ENCODE results near the gene BHMT. TPM values are rescaled to one million over a fixed set of nuclear protein-coding genes. Genes with fewer than 3 reads are reported as not detected.

BHMT gene
- total and polyA plus RNA-seq, 10 of the 15 experiments (the other 5 are each of a cell fraction or from before 2014, with no cell fraction given): 0.44 TPM; not detected in 9

GRCh38 chr5:79109527-79110492, 1.8 kb upstream of the BHMT start:
- H3K4me2 ChIP-seq (ENCODE audit: control insufficient read depth, insufficient read depth): no peak overlapping the region
- peak; percentile 75 for ATAC-seq

More at GRCh38 chr5:79109527-79110492, 1.8 kb upstream of the BHMT start:
- H3K4me3 ChIP-seq: no peak overlapping the region
- H3K27me3 ChIP-seq (replicated peaks in 1 of 2; ENCODE audit: control insufficient read depth in 2 of 2, insufficient read depth in 2 of 2, low read length in 1 of 2): peaks cover 4 to 8% of the 10 kb centered on the region in 2 experiments
- TF ChIP-seq CBFB (IDR thresholded peaks at IDR 0.05; ENCODE audit: low read depth) (no peak), SMC3 (IDR thresholded peaks at IDR 0.05; ENCODE audit: borderline replicate concordance, low read length) (peak; percentile 53; the same call in 1 of the 2 replicates), RAD51 (IDR thresholded peaks at IDR 0.05) (no peak), CTCF (IDR thresholded peaks at IDR 0.05 in 2 of 3, conservative IDR thresholded peaks at IDR 0.05 in 1 of 3; ENCODE audit: control insufficient read depth in 2 of 3, extremely low read depth in 1 of 3, insufficient read depth in 1 of 3, low read depth in 3 of 3, low read length in 3 of 3) (peak; percentile 55 to 68 (median 68)), JUNB (IDR thresholded peaks at IDR 0.05) (no peak), CBX3 (IDR thresholded peaks at IDR 0.05; ENCODE audit: borderline replicate concordance, low read depth) (no peak), RAD21 (IDR thresholded peaks at IDR 0.05; ENCODE audit: insufficient read depth, low read depth, low read length) (peak; percentile 41)
- ChIA-PET CTCF (interaction anchor here (1.0 to 5.7 kb wide), 3 partner anchors 88 to 209 kb away, joined by 3 to 84 read pairs (median 3); no protein-coding TSS in a partner anchor), RAD21 (ENCODE audit: unreplicated experiment) (interaction anchor here (1.2 kb wide), 1 partner anchor 85 kb away, joined by 3 read pairs; no protein-coding TSS in a partner anchor), SMC1A (ENCODE audit: uncharacterized antibody, unreplicated experiment) (interaction anchor here (0.6 to 5.7 kb wide), 3 partner anchors 85 to 210 kb away, joined by 3 to 30 read pairs (median 5); no protein-coding TSS in a partner anchor), POLR2A (interaction anchor here (0.6 kb wide), 1 partner anchor 11 kb away, joined by 4 read pairs; no protein-coding TSS in a partner anchor)
- in situ Hi-C loops (cut with MboI) (no loop called here), intact Hi-C loops (cut with micrococcal nuclease; ENCODE audit: unreplicated experiment) (loop anchor here (1.0 kb wide), 1 partner anchor 85 kb away; no protein-coding TSS in a partner anchor)
- H3K27ac ChIP-seq (ENCODE audit: control insufficient read depth, insufficient read depth): no peak overlapping the region
- DNase-seq (ENCODE audit: low read depth, low spot score) (no peak), FAIRE-seq (no peak)
- no peaks in the 10 kb centered on the region for H3K9me3 ChIP-seq (replicated peaks; ENCODE audit: control insufficient read depth, insufficient read depth, low read length)
- no peak overlapping the region for H3K9ac ChIP-seq (ENCODE audit: control insufficient read depth, insufficient read depth, low read length)
- no TSS peak for BruUV-seq (replicated peaks)
- no peak overlapping the region for H2AFZ ChIP-seq (ENCODE audit: control insufficient read depth, low read depth, low read length)
- H3K79me2 ChIP-seq (ENCODE audit: control insufficient read depth, insufficient read depth, low read length): no peaks in the 10 kb centered on the region
- H3K36me3 ChIP-seq (ENCODE audit: control insufficient read depth in 2 of 2, insufficient read depth in 2 of 2, low read length in 1 of 2): no peaks in the 10 kb centered on the region
- WGBS (ENCODE audit: insufficient coverage, insufficient replicate concordance, low lambda C conversion rate, missing lambda C conversion rate): 37% methylated on average over 15 of the region's 15 CpGs
- H3K4me1 ChIP-seq (ENCODE audit: control insufficient read depth, insufficient read depth, low read length): no peaks in the 10 kb centered on the region
- no peaks in the 10 kb centered on the region for H4K20me1 ChIP-seq (ENCODE audit: control insufficient read depth, insufficient read depth)

Data from GM12878 (cell line).